A549 (cell line): ENCODE measurements around the gene AMPH. TPM values are rescaled to one million over a fixed set of nuclear protein-coding genes. Genes with fewer than 3 reads are reported as not detected.

Experiments used
- ATAC-seq, 2 experiments: fragments of 200-7000 bp in 1 of 2; fragments of >200 bp in 1 of 2; cut with Nextera tagmentation in 1 of 2; cut with Tn5 transposase in 1 of 2; 3 replicates each; pipeline versions ENCODE4 v1.8.0 to v1.9.1; 2018 to 2020; ENCODE audit warnings: mild to moderate bottlenecking in 1 of 2, moderate library complexity in 1 of 2
- CTCF ChIA-PET: fragments of 300-600 bp; sonication (Branson Sonifier 250); formaldehyde crosslinking; extraction: SDS; loops from one replicate; lab custom pipeline; 2021; ENCODE audit warnings: antibody characterized with exemption, inconsistent platforms; lab: Yijun Ruan, JAX
- POLR2A ChIA-PET: fragments of 350-600 bp; formaldehyde crosslinking; extraction: SDS; loops from one replicate; lab custom pipeline; 2021; ENCODE audit warnings: antibody characterized with exemption, inconsistent platforms; lab: Yijun Ruan, JAX
- DNase-seq, 2 experiments: peaks; one replicate each; pipeline versions ENCODE4 v3.0.0 to v3.0.0-alpha.2; 2011 to 2016; ENCODE audit warnings: low read depth in 1 of 2, low spot score in 1 of 2
- FAIRE-seq: peaks from 2 replicates; lab custom pipeline; 2011; peaks lifted over from hg19 to GRCh38; lab: Jason Lieb, UNC
- H3K27ac ChIP-seq, 2 experiments: fragments of >200 bp; sonication (Bioruptor Twin); formaldehyde crosslinking; 3 replicates each; pipeline ENCODE4 v1.5.1; 2016 to 2017
- H3K4me1 ChIP-seq: fragments of >200 bp; sonication (Bioruptor Twin); formaldehyde crosslinking; 3 replicates; pipeline ENCODE4 v1.6.1; 2016
- H3K4me2 ChIP-seq: fragments of >200 bp; sonication (Bioruptor Twin); formaldehyde crosslinking; 3 replicates; pipeline ENCODE4 v1.6.1; 2016
- H3K4me3 ChIP-seq: fragments of >200 bp; sonication (Bioruptor Twin); formaldehyde crosslinking; 3 replicates; pipeline ENCODE4 v1.5.1; 2016
- H3K9me3 ChIP-seq: fragments of >200 bp; sonication (Bioruptor Twin); formaldehyde crosslinking; 3 replicates; pipeline ENCODE4 v1.6.1; 2016
- CHD2 ChIP-seq: fragments of 150-350 bp; IDR thresholded peaks from 2 replicates; pipeline ENCODE4 v1.6.1; 2014; ENCODE audit warnings: low read length; ENCODE audit not compliant: partially characterized antibody
- EHMT2 ChIP-seq: fragments of 200-600 bp; sonication (generic); IDR thresholded peaks from 2 replicates; pipeline ENCODE4 v1.6.1; 2016; ENCODE audit warnings: antibody characterized with exemption, low read depth, mild to moderate bottlenecking, moderate library complexity
- EP300 ChIP-seq, 2 experiments: fragments of >200 bp; sonication (Bioruptor Twin); formaldehyde crosslinking; IDR thresholded peaks; 2 replicates in 1 of 2; 3 replicates in 1 of 2; pipeline ENCODE4 v1.6.1; 2016 to 2017
- FOSB ChIP-seq: fragments of 250-450 bp; sonication (Bioruptor Pico); IDR thresholded peaks from 2 replicates; pipeline ENCODE4 v1.5.0; 2020; ENCODE audit warnings: mild to moderate bottlenecking, moderate library complexity
- FOSL2 ChIP-seq, 2 experiments: fragments of 450-650 bp in 1 of 2; fragments of >200 bp in 1 of 2; sonication (Bioruptor Twin) in 1 of 2; formaldehyde crosslinking; IDR thresholded peaks; 2 replicates each; pipeline versions ENCODE4 v1.5.0 to v1.6.1; 2016 to 2020; ENCODE audit warnings: mild to moderate bottlenecking in 1 of 2, moderate library complexity in 1 of 2
- MAFK ChIP-seq: fragments of 450-650 bp; IDR thresholded peaks from 2 replicates; pipeline ENCODE4 v1.6.1; 2014; ENCODE audit not compliant: partially characterized antibody
- MAX ChIP-seq: IDR thresholded peaks from 2 replicates; pipeline ENCODE4 v1.6.1; 2012
- PBX3 ChIP-seq: IDR thresholded peaks from 2 replicates; pipeline ENCODE4 v1.6.1; 2012
- WGBS: methylation state at CpG from one replicate; pipeline ENCODE4 v1.1.6; 2017; ENCODE audit errors: missing lambda C conversion rate; 5-methylcytosine and 5-hydroxymethylcytosine counted together
- polyA plus RNA-seq, 4 experiments: library from polyadenylated mRNA; depleted of rRNA in 3 of 4; stranded (reverse); fragments of >200 nt; fragmentation: RNase III in 1 of 4; extraction: RNeasy Plus Mini Kit Qiagen cat#74134 plus additional on column Dnase treatment in 1 of 4; gene quantifications; 2 replicates in 3 of 4; 3 replicates in 1 of 4; pipeline ENCODE4 v1.2.3, GENCODE V29; 2011 to 2017
- TF ChIP-seq, protein P1 (sequence below): fragments of 150-350 bp; IDR thresholded peaks from 2 replicates; pipeline ENCODE4 v1.6.1; 2014; ENCODE audit warnings: low read depth, mild to moderate bottlenecking, low read length
- TF ChIP-seq, protein P2 (sequence below): fragments of 200-600 bp; sonication (generic); IDR thresholded peaks from 2 replicates; pipeline ENCODE4 v1.6.1; 2016; ENCODE audit warnings: antibody characterized with exemption, mild to moderate bottlenecking, moderate library complexity

Gene AMPH
- polyA plus RNA-seq, 2 of the 4 experiments (the other 2 are of a cell fraction) = 0.26 TPM; not detected in 1

DNA sequence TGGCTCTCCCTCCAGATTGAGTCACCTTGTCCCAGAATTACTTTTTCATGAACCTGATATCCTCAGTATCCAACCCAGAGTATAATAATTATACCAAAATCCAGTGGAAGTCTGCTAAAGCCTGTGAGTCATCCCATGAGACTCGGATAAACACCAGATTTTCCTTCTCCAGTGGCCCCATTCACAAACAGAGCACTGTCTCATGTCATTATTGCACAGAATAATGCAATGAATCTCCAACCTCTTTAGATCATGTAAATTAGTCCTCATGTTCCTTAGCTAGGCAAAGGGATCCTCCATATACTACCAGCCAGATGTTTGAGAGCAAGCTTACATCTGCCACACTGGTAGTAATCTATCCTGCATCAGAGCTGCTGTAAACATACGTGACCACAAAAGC, 89.0 kb downstream of the AMPH start:
- H3K4me1 ChIP-seq = no peaks in the 10 kb centered on the region
- ATAC-seq (no peak), FAIRE-seq (no peak), DNase-seq (no peak)
- H3K9me3 ChIP-seq = no peaks in the 10 kb centered on the region
- no peak overlapping the region for H3K4me3 ChIP-seq
- TF ChIP-seq FOSB (CRISPR knock-in tag) (no peak), EHMT2 (no peak), MAFK (no peak)
- WGBS = 13% methylated on average over 2 of the region's 2 CpGs
- POLR2A ChIA-PET = no interaction called here
- no peak overlapping the region for H3K4me2 ChIP-seq
- H3K27ac ChIP-seq = no peak overlapping the region
- CTCF ChIA-PET = no interaction called here

- WGBS = 1% methylated on average over 3 of the region's 3 CpGs
- Histone ChIP-seq H3K27ac (no peak overlapping the region), H3K4me1 (no peaks in the 10 kb centered on the region), H3K9me3 (no peaks in the 10 kb centered on the region), H3K4me3 (no peak overlapping the region), H3K4me2 (no peak overlapping the region)
- FAIRE-seq (no peak), DNase-seq (no peak), ATAC-seq (no peak)
- no peak for TF ChIP-seq EP300 (IDR thresholded peaks at IDR 0.05)
- TF ChIP-seq FOSL2 (IDR thresholded peaks at IDR 0.05) = no peak
- TF ChIP-seq FOSL2 (CRISPR knock-in tag; IDR thresholded peaks at IDR 0.05) = no peak
- TF ChIP-seq, protein P1, sequence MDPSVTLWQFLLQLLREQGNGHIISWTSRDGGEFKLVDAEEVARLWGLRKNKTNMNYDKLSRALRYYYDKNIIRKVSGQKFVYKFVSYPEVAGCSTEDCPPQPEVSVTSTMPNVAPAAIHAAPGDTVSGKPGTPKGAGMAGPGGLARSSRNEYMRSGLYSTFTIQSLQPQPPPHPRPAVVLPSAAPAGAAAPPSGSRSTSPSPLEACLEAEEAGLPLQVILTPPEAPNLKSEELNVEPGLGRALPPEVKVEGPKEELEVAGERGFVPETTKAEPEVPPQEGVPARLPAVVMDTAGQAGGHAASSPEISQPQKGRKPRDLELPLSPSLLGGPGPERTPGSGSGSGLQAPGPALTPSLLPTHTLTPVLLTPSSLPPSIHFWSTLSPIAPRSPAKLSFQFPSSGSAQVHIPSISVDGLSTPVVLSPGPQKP = no peak
- no peak for TF ChIP-seq PBX3
- TF ChIP-seq EHMT2 = no peak
- no peak for TF ChIP-seq MAX
- CTCF ChIA-PET = no interaction called here
- POLR2A ChIA-PET = no interaction called here
These were observed 89.7 kb downstream of the AMPH start for GRCh38 chr7:38541440-38541839.

DNA sequence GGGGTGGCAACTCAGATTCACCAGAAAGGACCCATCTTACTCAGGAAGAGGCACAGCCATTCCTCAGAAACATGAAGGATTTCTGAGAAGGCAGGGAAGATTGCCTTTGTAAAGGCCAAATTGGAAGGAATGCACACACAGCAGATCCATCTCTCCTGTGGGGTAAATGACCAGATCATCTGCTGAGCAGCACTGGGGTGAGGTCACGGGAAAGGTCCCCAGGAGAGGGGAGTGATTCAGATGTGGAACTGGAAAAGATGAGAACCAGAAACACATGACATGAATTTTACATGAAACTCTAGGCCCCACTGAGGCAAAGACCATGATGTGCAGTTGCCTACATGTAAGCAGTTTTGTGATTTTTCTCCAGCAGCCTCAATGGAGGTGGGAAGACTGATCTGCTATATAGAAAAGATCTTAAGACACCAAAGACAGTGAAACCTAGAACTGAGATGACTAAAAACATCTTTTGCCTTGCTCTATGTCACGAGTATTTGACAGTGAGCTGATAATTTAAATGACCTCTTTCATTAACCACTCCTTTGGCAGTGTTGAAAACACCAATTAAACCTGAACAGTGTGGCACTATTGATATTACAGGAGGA, 91.6 kb downstream of the AMPH start:
- 3% methylated on average over 2 of the region's 2 CpGs for WGBS
- DNase-seq = no peak
- FAIRE-seq = no peak
- H3K4me1 ChIP-seq = no peaks in the 10 kb centered on the region
- ChIA-PET POLR2A (no interaction called here), CTCF (no interaction called here)
- ATAC-seq = no peak
- no peak overlapping the region for H3K4me2 ChIP-seq
- H3K27ac ChIP-seq = no peak overlapping the region
- TF ChIP-seq, protein P2, sequence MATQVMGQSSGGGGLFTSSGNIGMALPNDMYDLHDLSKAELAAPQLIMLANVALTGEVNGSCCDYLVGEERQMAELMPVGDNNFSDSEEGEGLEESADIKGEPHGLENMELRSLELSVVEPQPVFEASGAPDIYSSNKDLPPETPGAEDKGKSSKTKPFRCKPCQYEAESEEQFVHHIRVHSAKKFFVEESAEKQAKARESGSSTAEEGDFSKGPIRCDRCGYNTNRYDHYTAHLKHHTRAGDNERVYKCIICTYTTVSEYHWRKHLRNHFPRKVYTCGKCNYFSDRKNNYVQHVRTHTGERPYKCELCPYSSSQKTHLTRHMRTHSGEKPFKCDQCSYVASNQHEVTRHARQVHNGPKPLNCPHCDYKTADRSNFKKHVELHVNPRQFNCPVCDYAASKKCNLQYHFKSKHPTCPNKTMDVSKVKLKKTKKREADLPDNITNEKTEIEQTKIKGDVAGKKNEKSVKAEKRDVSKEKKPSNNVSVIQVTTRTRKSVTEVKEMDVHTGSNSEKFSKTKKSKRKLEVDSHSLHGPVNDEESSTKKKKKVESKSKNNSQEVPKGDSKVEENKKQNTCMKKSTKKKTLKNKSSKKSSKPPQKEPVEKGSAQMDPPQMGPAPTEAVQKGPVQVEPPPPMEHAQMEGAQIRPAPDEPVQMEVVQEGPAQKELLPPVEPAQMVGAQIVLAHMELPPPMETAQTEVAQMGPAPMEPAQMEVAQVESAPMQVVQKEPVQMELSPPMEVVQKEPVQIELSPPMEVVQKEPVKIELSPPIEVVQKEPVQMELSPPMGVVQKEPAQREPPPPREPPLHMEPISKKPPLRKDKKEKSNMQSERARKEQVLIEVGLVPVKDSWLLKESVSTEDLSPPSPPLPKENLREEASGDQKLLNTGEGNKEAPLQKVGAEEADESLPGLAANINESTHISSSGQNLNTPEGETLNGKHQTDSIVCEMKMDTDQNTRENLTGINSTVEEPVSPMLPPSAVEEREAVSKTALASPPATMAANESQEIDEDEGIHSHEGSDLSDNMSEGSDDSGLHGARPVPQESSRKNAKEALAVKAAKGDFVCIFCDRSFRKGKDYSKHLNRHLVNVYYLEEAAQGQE = no peak
- H3K9me3 ChIP-seq = no peaks in the 10 kb centered on the region
- H3K4me3 ChIP-seq = no peak overlapping the region

DNA sequence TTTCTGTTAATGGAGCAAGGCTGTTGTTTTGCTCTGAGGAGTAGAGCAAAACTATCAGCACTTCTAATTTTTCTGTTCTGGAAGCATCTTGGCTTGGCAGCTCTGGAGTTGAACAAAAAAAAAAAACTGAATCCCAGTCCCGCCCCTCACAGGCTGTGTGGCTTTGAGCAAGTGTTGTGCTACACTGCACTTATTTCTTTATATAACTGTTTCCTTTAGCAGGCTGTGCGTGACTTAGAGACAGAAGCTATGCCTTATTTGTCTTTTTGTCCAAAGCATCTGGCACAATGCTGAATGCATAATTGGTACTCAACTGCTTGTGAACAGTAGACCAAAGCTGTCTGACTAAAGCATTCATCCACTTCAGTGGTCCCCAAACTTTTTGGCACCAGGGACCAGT, 96.1 kb downstream of the AMPH start:
- no peak for DNase-seq
- Histone ChIP-seq H3K4me2 (no peak overlapping the region), H3K27ac (no peak overlapping the region), H3K9me3 (no peaks in the 10 kb centered on the region), H3K4me1 (no peaks in the 10 kb centered on the region), H3K4me3 (no peak overlapping the region)
- ATAC-seq = no peak
- FAIRE-seq = no peak
- TF ChIP-seq MAX = no peak
- no peak for TF ChIP-seq CHD2
- TF ChIP-seq FOSL2 (IDR thresholded peaks at IDR 0.05) = no peak
- no peak for TF ChIP-seq FOSL2 (CRISPR knock-in tag; IDR thresholded peaks at IDR 0.05)
- ChIA-PET CTCF (no interaction called here), POLR2A (no interaction called here)
- WGBS = 50% methylated on average over 2 of the region's 2 CpGs
